Activated naive CD8-positive, alpha-beta T cell treated with anti-CD3 and anti-CD28 coated beads, Interleukin-2, amount 10 ng/mL, durations not matched to agents 7 days and 5 days (primary cell): ENCODE data around the gene VANGL2. TPM values are rescaled to one million over a fixed set of nuclear protein-coding genes. Genes with fewer than 3 reads are reported as not detected.

ENCODE experiments used
- ATAC-seq: fragments of 150-1000 bp; cut with Tn5 transposase; one replicate; pipeline ENCODE4 v1.10.0; 2021; ENCODE audit warnings: low read depth, moderate library complexity
- POLR2A ChIA-PET: fragments of 350-600 bp; sonication (Branson Sonifier 250); formaldehyde crosslinking; loops from one replicate; lab custom pipeline; 2021; ENCODE audit warnings: antibody characterized with exemption; lab: Charles Lee
- DNase-seq: peaks from one replicate; pipeline ENCODE4 v3.0.0; 2021
- H3K27ac Mint-ChIP-seq: one replicate; pipeline ENCODE4 v1.8.0; 2022; ENCODE audit warnings: mild to moderate bottlenecking, mixed read lengths
- H3K27me3 Mint-ChIP-seq: one replicate; pipeline ENCODE4 v1.8.0; 2022; ENCODE audit warnings: mild to moderate bottlenecking, moderate library complexity, mixed read lengths
- H3K36me3 Mint-ChIP-seq: one replicate; pipeline ENCODE4 v1.8.0; 2021; ENCODE audit warnings: mild to moderate bottlenecking, mixed read lengths
- H3K4me1 Mint-ChIP-seq: one replicate; pipeline ENCODE4 v1.8.0; 2021; ENCODE audit warnings: mixed read lengths
- H3K4me3 Mint-ChIP-seq: one replicate; pipeline ENCODE4 v1.8.0; 2022; ENCODE audit warnings: mild to moderate bottlenecking, moderate library complexity, mixed read lengths
- H3K9me3 Mint-ChIP-seq: one replicate; pipeline ENCODE4 v1.8.0; 2021; ENCODE audit warnings: mixed read lengths
- total RNA-seq, 2 experiments: library from RNA; stranded (reverse); gene quantifications; one replicate each; pipeline ENCODE4 v1.2.3, GENCODE V29; 2021

Gene VANGL2
- total RNA-seq, 2 experiments from 2014 or later: 0.06 to 0.34 TPM

- H3K27ac Mint-ChIP-seq: no peak overlapping the region
- H3K36me3 Mint-ChIP-seq: peaks cover 5% of the 10 kb centered on the region
- DNase-seq: no peak
- no peak overlapping the region for H3K4me3 Mint-ChIP-seq
- ATAC-seq: no peak
- no peaks in the 10 kb centered on the region for H3K27me3 Mint-ChIP-seq
- POLR2A ChIA-PET: no interaction called here
- peaks cover 16% of the 10 kb centered on the region for H3K4me1 Mint-ChIP-seq
- H3K9me3 Mint-ChIP-seq: no peaks in the 10 kb centered on the region
Measured at GRCh38 chr1:160472112-160472511, 71.7 kb downstream of the VANGL2 start.

- POLR2A ChIA-PET: interaction anchor here (1.2 to 1.4 kb wide), 2 partner anchors 10 to 212 kb away, joined by 3 to 4 read pairs; partner anchors contain the start of gene DCAF8
Measured at GRCh38 chr1:160474392-160475242, 74.3 kb downstream of the VANGL2 start.

More at GRCh38 chr1:160474392-160475242, 74.3 kb downstream of the VANGL2 start:
- Mint-ChIP-seq H3K9me3 (peaks cover under 1% of the 10 kb centered on the region), H3K27me3 (no peaks in the 10 kb centered on the region), H3K4me3 (no peak overlapping the region), H3K36me3 (peaks cover 6% of the 10 kb centered on the region), H3K4me1 (peaks cover 9% of the 10 kb centered on the region), H3K27ac (no peak overlapping the region)
- ATAC-seq (peak; percentile 67), DNase-seq (no peak)

Other genes with a start within 250 kb of the VANGL2 start
- not detected for gene ATP1A4, start 249.0 kb upstream of the VANGL2 start, total RNA-seq
- gene CASQ1, start 210.0 kb upstream of the VANGL2 start, total RNA-seq: not detected
- gene PEA15, start 195.2 kb upstream of the VANGL2 start, total RNA-seq: 10 to 100 TPM; 27.5 to 28.3 TPM
- gene DCAF8, start 138.0 kb upstream of the VANGL2 start, total RNA-seq: 100 to 1,000 TPM; 147 to 150 TPM
- gene PEX19, start 115.4 kb upstream of the VANGL2 start, total RNA-seq: 10 to 100 TPM; 59.0 to 65.4 TPM
- gene COPA, start 57.3 kb upstream of the VANGL2 start, total RNA-seq: 100 to 1,000 TPM; 119 to 137 TPM
- 10 to 100 TPM; 66.6 to 67.1 TPM for gene NCSTN, start 57.2 kb upstream of the VANGL2 start, total RNA-seq
- gene NHLH1, start 33.5 kb upstream of the VANGL2 start, total RNA-seq: under 1 TPM; 0.33 to 0.43 TPM
- gene SLAMF6, start 122.7 kb downstream of the VANGL2 start, total RNA-seq: 10 to 100 TPM; 43.0 to 48.1 TPM
- gene CD84, start 178.9 kb downstream of the VANGL2 start, total RNA-seq: 10 to 100 TPM; 58.5 to 66.8 TPM
- 10 to 100 TPM; 41.3 to 42.6 TPM for gene SLAMF1, start 246.5 kb downstream of the VANGL2 start, total RNA-seq